Type B pancreatic cell (in vitro differentiated cells): ENCODE data around the gene HOXB8. TPM values are rescaled to one million over a fixed set of nuclear protein-coding genes. Genes with fewer than 3 reads are reported as not detected.

ENCODE experiments used
- DNase-seq: peaks from one replicate; pipeline ENCODE4 v3.0.0; 2021; ENCODE audit warnings: mixed read lengths; ENCODE audit not compliant: unreplicated experiment; ENCODE audit errors: extremely low spot score
- H3K27ac Mint-ChIP-seq: 2 replicates; pipeline ENCODE4 v1.8.0; 2021; ENCODE audit warnings: mild to moderate bottlenecking, mixed read lengths
- H3K27me3 Mint-ChIP-seq: 2 replicates; pipeline ENCODE4 v1.8.0; 2021; ENCODE audit warnings: mixed read lengths
- H3K36me3 Mint-ChIP-seq: 2 replicates; pipeline ENCODE4 v1.8.0; 2021; ENCODE audit warnings: mixed read lengths
- H3K4me1 Mint-ChIP-seq: one replicate; pipeline ENCODE4 v1.8.0; 2021; ENCODE audit warnings: mixed read lengths; ENCODE audit not compliant: unreplicated experiment
- H3K4me3 Mint-ChIP-seq: 2 replicates; pipeline ENCODE4 v1.8.0; 2021; ENCODE audit warnings: mild to moderate bottlenecking, mixed read lengths
- H3K9me3 Mint-ChIP-seq: 2 replicates; pipeline ENCODE4 v1.8.0; 2021; ENCODE audit warnings: mixed read lengths
- total RNA-seq: library from RNA; stranded (reverse); gene quantifications from 2 replicates; pipeline ENCODE4 v1.2.1, GENCODE V29; 2021; ENCODE audit warnings: low replicate concordance
- TF ChIP-seq, protein P1 (sequence below): fragments of 200-600 bp; sonication (generic); conservative IDR thresholded peaks from 2 replicates; pipeline ENCODE4 v1.5.0; 2021; ENCODE audit warnings: antibody characterized with exemption, mild to moderate bottlenecking

The HOXB8 gene
- total RNA-seq, 1 donor from 2014 or later, result 16.0 TPM

- Mint-ChIP-seq H3K27ac (peak overlapping the region; percentile 94), H3K9me3 (no peaks in the 10 kb centered on the region), H3K36me3 (no peaks in the 10 kb centered on the region), H3K27me3 (peaks cover 99% of the 10 kb centered on the region), H3K4me3 (peak overlapping the region; percentile 92), H3K4me1 (peaks cover 34% of the 10 kb centered on the region)
- no peak for DNase-seq
- TF ChIP-seq, protein P1, sequence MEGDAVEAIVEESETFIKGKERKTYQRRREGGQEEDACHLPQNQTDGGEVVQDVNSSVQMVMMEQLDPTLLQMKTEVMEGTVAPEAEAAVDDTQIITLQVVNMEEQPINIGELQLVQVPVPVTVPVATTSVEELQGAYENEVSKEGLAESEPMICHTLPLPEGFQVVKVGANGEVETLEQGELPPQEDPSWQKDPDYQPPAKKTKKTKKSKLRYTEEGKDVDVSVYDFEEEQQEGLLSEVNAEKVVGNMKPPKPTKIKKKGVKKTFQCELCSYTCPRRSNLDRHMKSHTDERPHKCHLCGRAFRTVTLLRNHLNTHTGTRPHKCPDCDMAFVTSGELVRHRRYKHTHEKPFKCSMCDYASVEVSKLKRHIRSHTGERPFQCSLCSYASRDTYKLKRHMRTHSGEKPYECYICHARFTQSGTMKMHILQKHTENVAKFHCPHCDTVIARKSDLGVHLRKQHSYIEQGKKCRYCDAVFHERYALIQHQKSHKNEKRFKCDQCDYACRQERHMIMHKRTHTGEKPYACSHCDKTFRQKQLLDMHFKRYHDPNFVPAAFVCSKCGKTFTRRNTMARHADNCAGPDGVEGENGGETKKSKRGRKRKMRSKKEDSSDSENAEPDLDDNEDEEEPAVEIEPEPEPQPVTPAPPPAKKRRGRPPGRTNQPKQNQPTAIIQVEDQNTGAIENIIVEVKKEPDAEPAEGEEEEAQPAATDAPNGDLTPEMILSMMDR, result no peak
Observed at GRCh38 chr17:48617471-48618255, 2.6 kb upstream of the HOXB8 start.

DNA sequence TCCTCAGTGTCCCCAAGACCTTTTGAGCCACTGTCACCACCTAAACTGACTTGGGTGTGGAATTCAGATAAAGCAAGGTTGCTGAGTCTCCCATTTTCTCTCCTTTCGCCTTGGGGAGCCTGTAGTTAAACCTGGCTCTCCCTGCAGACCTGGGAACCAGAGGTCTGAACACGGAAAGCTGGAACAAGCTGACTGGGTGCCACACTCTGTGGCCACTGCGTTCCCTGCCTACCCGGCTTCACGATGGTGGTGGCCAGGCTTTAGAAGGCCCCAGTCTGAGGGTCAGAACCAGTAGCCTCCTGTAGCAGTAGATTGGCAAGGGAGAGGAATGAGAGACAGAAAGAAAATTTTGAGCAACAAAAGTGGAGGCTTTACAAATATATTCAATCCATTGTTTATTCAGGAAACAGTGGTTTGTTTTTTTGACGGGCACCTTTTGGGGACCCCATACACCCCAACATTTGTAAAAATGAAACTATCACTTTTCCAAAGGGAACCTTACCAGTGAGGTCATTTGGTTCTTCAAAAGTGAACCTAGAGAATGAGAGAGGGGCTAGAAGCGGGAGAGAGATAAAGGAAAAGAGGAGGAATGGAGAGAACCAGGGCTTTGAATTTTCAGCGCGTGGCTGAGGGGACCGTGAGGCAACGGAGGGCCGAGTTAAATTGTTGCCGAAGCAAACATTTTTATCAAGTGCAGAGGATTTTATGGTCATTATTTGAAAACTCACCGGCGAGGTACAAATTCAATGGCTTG lies 1.8 kb upstream of the HOXB8 start:
- peaks cover 39% of the 10 kb centered on the region for H3K4me1 Mint-ChIP-seq
- H3K27ac Mint-ChIP-seq, result peak overlapping the region; percentile 48
- peak overlapping the region; percentile 92 for H3K4me3 Mint-ChIP-seq

DNA sequence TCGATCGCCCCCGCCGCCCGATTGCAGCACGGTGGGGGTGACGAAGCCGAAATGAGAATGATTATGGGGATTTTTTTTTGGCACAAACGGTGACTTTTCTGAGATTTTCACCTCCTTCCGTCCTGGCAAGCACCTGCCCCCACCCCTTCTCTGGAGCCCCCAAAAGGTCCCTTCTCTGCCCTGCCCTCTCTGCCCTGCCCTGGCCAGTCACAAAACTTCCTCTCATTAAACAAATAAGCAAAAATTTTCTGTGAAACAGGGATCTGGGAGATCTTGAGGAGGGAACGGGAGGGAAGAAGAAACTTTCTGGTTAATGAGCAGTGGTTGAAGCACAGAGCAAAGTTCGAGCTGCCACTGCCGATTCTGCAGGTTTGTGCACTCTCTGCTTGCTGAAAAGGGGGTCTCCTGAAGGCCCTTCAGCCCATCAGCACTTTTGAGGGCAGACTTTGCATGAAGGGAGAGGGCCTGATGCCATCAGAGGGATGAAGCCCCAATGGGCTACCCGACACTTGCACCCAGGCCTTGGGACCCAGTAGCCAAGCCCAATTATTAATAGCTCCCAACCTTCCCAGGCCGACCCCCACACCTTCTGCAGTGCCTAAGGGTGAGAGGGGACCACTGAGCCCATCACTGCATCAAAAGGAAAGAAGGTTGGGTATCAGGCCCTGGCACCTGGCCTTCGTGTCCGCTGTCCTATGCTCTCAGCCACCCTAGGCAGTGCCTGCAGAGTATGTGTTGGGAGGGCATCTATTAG lies 1.0 kb upstream of the HOXB8 start:
- peaks cover 96% of the 10 kb centered on the region for H3K27me3 Mint-ChIP-seq
- DNase-seq, result no peak
- no peaks in the 10 kb centered on the region for H3K36me3 Mint-ChIP-seq
- peaks cover 37% of the 10 kb centered on the region for H3K4me1 Mint-ChIP-seq
- peak overlapping the region; percentile 92 for H3K4me3 Mint-ChIP-seq
- no peaks in the 10 kb centered on the region for H3K9me3 Mint-ChIP-seq
- H3K27ac Mint-ChIP-seq, result peak overlapping the region; percentile 58
- TF ChIP-seq, protein P1, result no peak

More for the DNA sequence above, 1.8 kb upstream of the HOXB8 start:
- TF ChIP-seq, protein P1, result no peak
- Mint-ChIP-seq H3K27me3 (peaks cover 97% of the 10 kb centered on the region), H3K9me3 (no peaks in the 10 kb centered on the region), H3K36me3 (no peaks in the 10 kb centered on the region)
- no peak for DNase-seq

GRCh38 chr17:48613862-48614694 lies 1.0 kb downstream of the HOXB8 start:
- H3K36me3 Mint-ChIP-seq, result no peaks in the 10 kb centered on the region
- no peak for DNase-seq
- H3K4me1 Mint-ChIP-seq, result peaks cover 38% of the 10 kb centered on the region
- TF ChIP-seq, protein P1, result no peak
- H3K4me3 Mint-ChIP-seq, result peak overlapping the region; percentile 92
- no peaks in the 10 kb centered on the region for H3K9me3 Mint-ChIP-seq
- peak overlapping the region; percentile 77 for H3K27ac Mint-ChIP-seq
- peaks cover 91% of the 10 kb centered on the region for H3K27me3 Mint-ChIP-seq
